Tibial nerve (tissue), 4 donors: ENCODE measurements around the gene SERP1.

ENCODE experiments used
- EP300 ChIP-seq, 2 donors: sonication (generic); formaldehyde crosslinking; IDR thresholded peaks; one replicate each; pipeline ENCODE4 v1.6.1; 2017; ENCODE audit warnings: antibody characterized with exemption in 2 of 2, mild to moderate bottlenecking in 1 of 2
- POLR2A ChIP-seq, 2 donors: fragments of 450-650 bp; IDR thresholded peaks; one replicate each; pipeline ENCODE4 v1.6.1; 2017; ENCODE audit warnings: antibody characterized with exemption in 2 of 2, mild to moderate bottlenecking in 2 of 2, moderate library complexity in 2 of 2
- TF ChIP-seq, protein P1 (sequence below), 5 experiments: fragments of 200-600 bp in 3 of 5; fragments of 450-650 bp in 2 of 5; sonication (generic) in 3 of 5; IDR thresholded peaks; one replicate each; pipeline ENCODE4 v1.5.1; 2016 to 2019; ENCODE audit warnings: antibody characterized with exemption in 5 of 5, mild to moderate bottlenecking in 3 of 5, moderate library complexity in 2 of 5

- TF ChIP-seq, protein P1, sequence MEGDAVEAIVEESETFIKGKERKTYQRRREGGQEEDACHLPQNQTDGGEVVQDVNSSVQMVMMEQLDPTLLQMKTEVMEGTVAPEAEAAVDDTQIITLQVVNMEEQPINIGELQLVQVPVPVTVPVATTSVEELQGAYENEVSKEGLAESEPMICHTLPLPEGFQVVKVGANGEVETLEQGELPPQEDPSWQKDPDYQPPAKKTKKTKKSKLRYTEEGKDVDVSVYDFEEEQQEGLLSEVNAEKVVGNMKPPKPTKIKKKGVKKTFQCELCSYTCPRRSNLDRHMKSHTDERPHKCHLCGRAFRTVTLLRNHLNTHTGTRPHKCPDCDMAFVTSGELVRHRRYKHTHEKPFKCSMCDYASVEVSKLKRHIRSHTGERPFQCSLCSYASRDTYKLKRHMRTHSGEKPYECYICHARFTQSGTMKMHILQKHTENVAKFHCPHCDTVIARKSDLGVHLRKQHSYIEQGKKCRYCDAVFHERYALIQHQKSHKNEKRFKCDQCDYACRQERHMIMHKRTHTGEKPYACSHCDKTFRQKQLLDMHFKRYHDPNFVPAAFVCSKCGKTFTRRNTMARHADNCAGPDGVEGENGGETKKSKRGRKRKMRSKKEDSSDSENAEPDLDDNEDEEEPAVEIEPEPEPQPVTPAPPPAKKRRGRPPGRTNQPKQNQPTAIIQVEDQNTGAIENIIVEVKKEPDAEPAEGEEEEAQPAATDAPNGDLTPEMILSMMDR (IDR thresholded peaks at IDR 0.05) = no peak
- TF ChIP-seq POLR2A (IDR thresholded peaks at IDR 0.05) = no peak
- no peak for TF ChIP-seq EP300 (IDR thresholded peaks at IDR 0.05)
These were observed 37.9 kb downstream of the SERP1 start for GRCh38 chr3:150508401-150508800.
